ENCODE data around the gene B3GNT2. TPM values are rescaled to one million over a fixed set of nuclear protein-coding genes. Genes with fewer than 3 reads are reported as not detected.
"Not testable (repeated sequence)": the region's sequence is repeated elsewhere in the genome, so short reads cannot be mapped to it uniquely, and the experiment has no call there.

Gene B3GNT2, protein sequence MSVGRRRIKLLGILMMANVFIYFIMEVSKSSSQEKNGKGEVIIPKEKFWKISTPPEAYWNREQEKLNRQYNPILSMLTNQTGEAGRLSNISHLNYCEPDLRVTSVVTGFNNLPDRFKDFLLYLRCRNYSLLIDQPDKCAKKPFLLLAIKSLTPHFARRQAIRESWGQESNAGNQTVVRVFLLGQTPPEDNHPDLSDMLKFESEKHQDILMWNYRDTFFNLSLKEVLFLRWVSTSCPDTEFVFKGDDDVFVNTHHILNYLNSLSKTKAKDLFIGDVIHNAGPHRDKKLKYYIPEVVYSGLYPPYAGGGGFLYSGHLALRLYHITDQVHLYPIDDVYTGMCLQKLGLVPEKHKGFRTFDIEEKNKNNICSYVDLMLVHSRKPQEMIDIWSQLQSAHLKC
- total RNA-seq: 10 to 100 TPM; 16.6 to 29.4 (median 24.0) TPM

GRCh38 chr2:62195421-62196277 is at the start of gene B3GNT2:
Gene B3GNT2, plus strand, starts transcription at chr2:62196115. Its CDS starts 26,106 bp downstream, at chr2:62222221.
- no peak for TF ChIP-seq CTCF (IDR thresholded peaks at IDR 0.05)
- peak; percentile 45 for DNase-seq (ENCODE audit: low spot score)
- peak; percentile 86 for ATAC-seq (ENCODE audit: low FRiP score)

- DNase-seq (ENCODE audit: low spot score); ATAC-seq (ENCODE audit: low FRiP score): not testable (repeated sequence)
Observed at GRCh38 chr2:62146790-62147189, 49.1 kb upstream of the B3GNT2 start.

DNA sequence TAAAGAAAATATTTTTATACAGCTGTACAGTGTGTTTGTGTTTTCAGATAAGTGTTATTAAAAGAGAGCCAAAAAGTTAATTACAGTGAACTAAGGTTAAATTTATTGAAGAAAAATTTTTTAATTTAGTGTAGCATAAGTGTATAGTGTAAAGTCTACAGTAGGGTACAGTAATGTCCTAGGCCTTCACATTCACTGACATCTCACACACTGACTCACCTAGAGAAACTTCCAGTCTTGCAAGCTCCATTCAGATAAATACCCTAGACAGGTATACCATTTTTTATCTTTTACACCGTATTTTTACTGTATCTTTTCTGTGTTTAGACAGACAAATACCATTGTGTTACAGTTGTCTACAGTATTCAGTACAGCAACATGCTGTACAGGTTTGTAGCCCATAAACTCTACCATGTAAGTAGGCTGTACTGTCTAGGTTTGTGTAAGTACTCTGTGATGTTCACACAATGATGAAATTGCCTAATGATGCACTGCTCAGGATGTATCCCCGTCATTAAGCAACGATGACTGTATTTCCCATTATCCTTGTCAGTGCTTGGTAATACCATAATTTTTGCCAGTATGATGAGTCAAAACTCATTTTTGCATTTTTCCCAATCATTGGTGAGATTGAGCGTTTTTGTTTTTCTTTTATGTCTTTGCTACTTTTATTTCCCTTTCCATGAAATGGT is 48.2 kb upstream of the B3GNT2 start:
- DNase-seq (ENCODE audit: low spot score) (no peak), ATAC-seq (ENCODE audit: low FRiP score) (no peak)
- no peak for TF ChIP-seq CTCF (IDR thresholded peaks at IDR 0.05)

DNA sequence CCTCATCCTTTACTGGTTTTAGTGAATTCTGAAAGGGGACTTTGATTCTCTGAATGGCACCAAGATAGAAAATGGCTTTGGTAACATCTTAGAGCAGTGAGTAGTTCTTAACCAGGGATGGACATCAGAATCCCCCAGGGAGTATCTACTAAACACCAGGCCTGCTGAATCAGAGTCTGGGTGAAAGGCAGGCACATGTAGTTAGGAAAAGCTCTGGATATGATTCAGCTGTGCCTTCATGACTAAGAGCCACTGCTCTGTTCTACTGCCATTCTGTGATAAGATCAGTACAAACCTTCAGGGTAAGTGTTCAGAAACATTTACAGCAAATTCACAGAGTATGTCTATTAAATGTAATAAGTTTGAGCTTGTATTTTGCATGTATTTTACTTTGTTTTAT is 46.2 kb upstream of the B3GNT2 start:
- ATAC-seq (ENCODE audit: low FRiP score) (no peak), DNase-seq (ENCODE audit: low spot score) (no peak)
- TF ChIP-seq CTCF (IDR thresholded peaks at IDR 0.05): no peak

DNA sequence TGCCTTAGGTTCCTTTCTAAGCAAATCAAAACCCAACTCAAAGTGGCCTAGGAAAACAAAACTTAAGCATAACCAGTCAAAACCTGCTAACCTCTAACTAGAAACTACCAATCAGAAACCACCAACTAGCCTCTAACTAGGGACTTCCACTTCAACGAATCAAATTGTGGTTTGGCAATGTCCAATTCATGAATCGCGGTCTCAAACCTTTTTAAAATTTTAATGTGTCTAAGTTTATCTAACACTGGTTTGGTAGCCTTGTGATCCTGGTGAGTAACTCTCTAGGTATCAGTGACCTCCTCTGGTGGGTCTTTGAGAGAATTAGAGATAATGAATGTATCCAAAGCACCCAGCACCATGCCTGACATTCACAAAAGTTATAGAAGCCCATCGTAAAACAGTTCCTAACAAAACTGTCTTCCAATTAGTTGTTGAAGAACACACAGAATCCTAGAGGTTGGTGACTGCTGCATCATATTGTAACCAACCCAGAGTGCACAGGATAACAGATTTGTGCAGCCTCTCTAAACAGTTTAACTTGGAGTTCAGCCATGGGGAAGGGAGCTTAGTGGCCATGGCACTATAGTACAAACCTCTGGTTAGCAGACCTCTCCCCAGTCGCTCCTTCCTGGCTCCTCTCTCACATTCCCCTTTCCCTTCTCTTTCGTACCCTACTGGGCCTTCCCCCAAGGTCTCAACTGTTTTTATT is 45.2 kb upstream of the B3GNT2 start:
- DNase-seq (ENCODE audit: low spot score) (no peak), ATAC-seq (ENCODE audit: low FRiP score) (no peak)
- no peak for TF ChIP-seq CTCF (IDR thresholded peaks at IDR 0.05)

GRCh38 chr2:62151306-62151638 is 44.6 kb upstream of the B3GNT2 start:
- ATAC-seq (ENCODE audit: low FRiP score) (no peak), DNase-seq (ENCODE audit: low spot score) (no peak)
- no peak for TF ChIP-seq CTCF (IDR thresholded peaks at IDR 0.05)

GRCh38 chr2:62152000-62152399 is 43.9 kb upstream of the B3GNT2 start:
- ATAC-seq (ENCODE audit: low FRiP score) (no peak), DNase-seq (ENCODE audit: low spot score) (no peak)
- no peak for TF ChIP-seq CTCF (IDR thresholded peaks at IDR 0.05)
